GM10266 (cell line): ENCODE results near the gene TICAM2.

Experiments used
- DNase-seq: peaks from one replicate; pipeline ENCODE4 v3.0.0; 2012; ENCODE audit errors: extremely low spot score
- TF ChIP-seq, protein P1 (sequence below): IDR thresholded peaks from 2 replicates; pipeline ENCODE4 v1.5.1; 2012; ENCODE audit warnings: mild to moderate bottlenecking, low read depth; ENCODE audit not compliant: control insufficient read depth, insufficient read depth; ENCODE audit errors: missing control alignments

TICAM2 gene

DNA sequence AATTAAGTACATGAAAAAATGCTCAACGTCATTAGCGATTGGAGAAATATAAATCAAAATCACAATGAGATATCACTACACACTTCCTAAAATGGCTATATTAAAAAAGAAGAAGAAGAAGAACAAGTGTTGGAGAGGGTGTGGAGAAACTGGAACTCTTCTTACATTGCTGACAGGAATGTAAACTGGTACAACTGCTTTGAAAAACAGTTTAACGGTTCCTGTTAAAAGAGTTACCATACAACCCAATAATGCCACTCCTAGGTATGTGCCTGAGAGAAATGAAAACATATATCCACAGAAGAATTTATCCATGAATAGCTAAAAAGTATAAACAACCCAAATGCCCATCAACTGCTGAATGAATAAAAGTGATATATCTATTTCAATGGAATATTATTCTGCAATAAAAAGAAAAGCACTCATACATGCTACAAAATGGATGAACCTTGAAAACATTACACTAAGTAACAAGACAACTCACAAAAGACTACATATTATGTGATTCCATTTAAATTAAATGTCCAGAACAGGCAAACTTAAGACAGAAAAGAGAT, 66.7 kb downstream of the TICAM2 start:
- DNase-seq, result no peak
- TF ChIP-seq, protein P1, sequence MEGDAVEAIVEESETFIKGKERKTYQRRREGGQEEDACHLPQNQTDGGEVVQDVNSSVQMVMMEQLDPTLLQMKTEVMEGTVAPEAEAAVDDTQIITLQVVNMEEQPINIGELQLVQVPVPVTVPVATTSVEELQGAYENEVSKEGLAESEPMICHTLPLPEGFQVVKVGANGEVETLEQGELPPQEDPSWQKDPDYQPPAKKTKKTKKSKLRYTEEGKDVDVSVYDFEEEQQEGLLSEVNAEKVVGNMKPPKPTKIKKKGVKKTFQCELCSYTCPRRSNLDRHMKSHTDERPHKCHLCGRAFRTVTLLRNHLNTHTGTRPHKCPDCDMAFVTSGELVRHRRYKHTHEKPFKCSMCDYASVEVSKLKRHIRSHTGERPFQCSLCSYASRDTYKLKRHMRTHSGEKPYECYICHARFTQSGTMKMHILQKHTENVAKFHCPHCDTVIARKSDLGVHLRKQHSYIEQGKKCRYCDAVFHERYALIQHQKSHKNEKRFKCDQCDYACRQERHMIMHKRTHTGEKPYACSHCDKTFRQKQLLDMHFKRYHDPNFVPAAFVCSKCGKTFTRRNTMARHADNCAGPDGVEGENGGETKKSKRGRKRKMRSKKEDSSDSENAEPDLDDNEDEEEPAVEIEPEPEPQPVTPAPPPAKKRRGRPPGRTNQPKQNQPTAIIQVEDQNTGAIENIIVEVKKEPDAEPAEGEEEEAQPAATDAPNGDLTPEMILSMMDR, result no peak

DNA sequence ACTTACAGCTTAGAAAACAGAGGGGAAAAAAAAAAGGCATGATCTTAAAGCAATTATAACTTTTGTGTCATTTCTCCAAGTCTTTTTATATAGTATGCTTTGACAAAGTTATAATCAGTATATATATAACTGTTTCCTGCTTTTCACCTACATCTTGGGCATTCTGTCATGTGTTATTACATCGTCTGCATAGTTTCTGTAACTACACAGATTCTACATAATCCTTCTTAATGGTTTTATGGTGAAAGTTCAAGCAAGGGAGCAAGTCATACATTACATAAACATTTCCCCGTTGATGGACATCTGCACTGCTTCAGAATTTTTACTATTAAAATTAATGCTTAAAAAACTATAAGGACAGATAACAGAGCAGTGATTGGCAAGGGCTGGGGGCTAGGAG, 69.8 kb downstream of the TICAM2 start:
- TF ChIP-seq, protein P1, result no peak
- no peak for DNase-seq

DNA sequence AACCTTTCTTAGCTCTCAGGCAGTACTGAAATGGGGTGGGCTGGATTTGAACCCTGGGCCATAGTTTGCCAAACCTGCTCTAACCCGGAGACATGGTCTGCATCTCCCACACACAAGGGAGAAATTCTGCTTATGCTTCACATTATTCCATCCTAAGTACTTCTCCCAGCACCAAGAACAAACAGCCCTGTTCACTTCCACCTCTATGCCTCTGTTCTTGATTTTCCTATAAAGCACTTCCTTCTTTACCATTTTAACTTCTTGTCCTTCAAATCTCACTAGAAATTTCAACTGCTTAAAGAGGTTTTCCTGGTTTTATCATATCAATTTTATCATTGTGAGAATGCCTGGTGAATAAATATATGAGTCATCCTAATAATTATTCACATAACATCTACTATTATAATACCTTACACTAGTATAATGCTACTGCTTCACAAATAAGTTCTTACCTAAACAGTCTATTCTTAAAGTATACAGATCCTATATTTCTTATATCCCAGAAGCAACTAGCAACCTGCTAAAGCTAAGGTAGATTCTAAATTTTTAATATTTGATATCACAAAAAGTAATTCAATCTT, 70.4 kb downstream of the TICAM2 start:
- no peak for DNase-seq
- TF ChIP-seq, protein P1, result no peak

DNA sequence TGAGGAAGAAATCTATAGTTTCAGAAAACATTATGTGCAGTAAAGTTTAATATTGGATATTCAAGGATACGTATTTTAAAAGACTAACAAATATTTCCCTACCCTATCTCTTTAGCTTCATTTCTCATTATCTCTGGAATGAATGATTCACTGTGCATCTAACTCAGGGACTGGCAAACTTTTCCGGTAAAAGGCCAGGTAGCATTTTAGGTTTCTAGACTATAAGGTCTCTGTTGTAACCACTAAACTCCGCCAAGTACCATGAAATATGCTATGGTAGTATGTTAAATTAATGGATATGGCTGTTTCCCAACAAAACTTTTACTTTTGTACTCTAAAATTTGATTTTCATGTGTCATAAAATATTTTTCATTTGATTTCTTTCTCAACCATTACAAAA, 70.9 kb downstream of the TICAM2 start:
- TF ChIP-seq, protein P1, result no peak
- DNase-seq, result no peak

DNA sequence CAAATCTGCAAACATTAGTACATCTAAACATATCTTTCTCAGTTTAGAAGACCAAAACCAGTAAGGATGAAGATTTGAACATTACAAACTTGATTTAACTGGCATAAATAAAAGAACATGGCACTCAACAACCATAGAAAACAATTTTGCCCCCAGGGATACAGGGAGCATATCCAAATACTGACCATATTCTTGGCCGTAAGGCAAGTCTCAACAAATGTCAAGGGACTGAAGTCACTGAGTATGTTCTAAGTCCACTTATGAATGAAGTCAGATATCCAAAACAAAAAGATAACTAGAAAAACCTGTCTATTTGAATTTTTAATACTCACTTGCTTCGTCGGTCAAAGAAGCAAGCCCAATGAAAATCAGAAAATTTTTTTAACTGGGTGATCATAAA, 71.9 kb downstream of the TICAM2 start:
- TF ChIP-seq, protein P1, result no peak
- no peak for DNase-seq
